ENCODE measurements around the gene KIF1A.
A peak's percentile ranks its signal among the peaks of the same experiment; 100 is the strongest.

KIF1A gene

GRCh38 chr2:240819858-240820606, at the start of gene KIF1A:
Gene KIF1A, minus strand, starts transcription at chr2:240820219. Its CDS starts 22,467 bp downstream, at chr2:240797752.
- TF ChIP-seq, protein P1, sequence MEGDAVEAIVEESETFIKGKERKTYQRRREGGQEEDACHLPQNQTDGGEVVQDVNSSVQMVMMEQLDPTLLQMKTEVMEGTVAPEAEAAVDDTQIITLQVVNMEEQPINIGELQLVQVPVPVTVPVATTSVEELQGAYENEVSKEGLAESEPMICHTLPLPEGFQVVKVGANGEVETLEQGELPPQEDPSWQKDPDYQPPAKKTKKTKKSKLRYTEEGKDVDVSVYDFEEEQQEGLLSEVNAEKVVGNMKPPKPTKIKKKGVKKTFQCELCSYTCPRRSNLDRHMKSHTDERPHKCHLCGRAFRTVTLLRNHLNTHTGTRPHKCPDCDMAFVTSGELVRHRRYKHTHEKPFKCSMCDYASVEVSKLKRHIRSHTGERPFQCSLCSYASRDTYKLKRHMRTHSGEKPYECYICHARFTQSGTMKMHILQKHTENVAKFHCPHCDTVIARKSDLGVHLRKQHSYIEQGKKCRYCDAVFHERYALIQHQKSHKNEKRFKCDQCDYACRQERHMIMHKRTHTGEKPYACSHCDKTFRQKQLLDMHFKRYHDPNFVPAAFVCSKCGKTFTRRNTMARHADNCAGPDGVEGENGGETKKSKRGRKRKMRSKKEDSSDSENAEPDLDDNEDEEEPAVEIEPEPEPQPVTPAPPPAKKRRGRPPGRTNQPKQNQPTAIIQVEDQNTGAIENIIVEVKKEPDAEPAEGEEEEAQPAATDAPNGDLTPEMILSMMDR (IDR thresholded peaks at IDR 0.05; ENCODE audit: low read length, missing control alignments), result no peak
- H3K4me3 ChIP-seq (replicated peaks; ENCODE audit: low read depth, low read length), result no peak within 1 kb of the TSS
- no peak for DNase-seq (ENCODE audit: low read depth)

GRCh38 chr2:240869109-240869955, 49.3 kb upstream of the KIF1A start:
- DNase-seq (ENCODE audit: low read depth), result no peak

GRCh38 chr2:240868286-240869108, 48.5 kb upstream of the KIF1A start, which contains the start of gene AGXT:
Gene AGXT, plus strand, starts transcription at chr2:240868824. Its CDS starts 42 bp downstream, at chr2:240868866.
- DNase-seq (ENCODE audit: low read depth), result peak; percentile 54
- no peak within 1 kb of the TSS for H3K4me3 ChIP-seq (replicated peaks; ENCODE audit: low read depth, low read length)
- TF ChIP-seq, protein P1 (IDR thresholded peaks at IDR 0.05; ENCODE audit: low read length, missing control alignments), result no peak

More at GRCh38 chr2:240869109-240869955, 49.3 kb upstream of the KIF1A start:
- TF ChIP-seq, protein P1 (IDR thresholded peaks at IDR 0.05; ENCODE audit: low read length, missing control alignments), result no peak
- no peak overlapping the region for H3K4me3 ChIP-seq (replicated peaks; ENCODE audit: low read depth, low read length)

DNA sequence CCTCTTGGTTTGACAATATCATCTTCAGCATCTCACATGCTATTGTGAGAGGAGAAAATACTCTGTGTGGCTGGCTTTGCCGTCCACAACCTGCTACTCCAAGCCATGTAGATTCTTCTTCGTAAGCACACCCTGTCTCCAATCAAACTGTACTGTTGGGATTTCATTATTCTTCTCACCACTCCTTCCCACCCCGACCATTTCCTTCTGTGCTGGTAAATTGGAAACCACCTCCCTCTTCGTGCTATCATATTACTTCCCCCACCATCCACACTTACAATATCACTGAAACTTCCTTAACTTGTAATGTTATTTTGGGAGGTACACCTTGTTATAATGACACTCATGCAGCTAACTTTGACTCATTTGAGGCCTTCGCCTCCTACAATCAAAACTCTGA, 45.4 kb upstream of the KIF1A start:
- DNase-seq (ENCODE audit: low read depth), result no peak
- H3K4me3 ChIP-seq (replicated peaks; ENCODE audit: low read depth, low read length), result no peak overlapping the region
- TF ChIP-seq, protein P1 (IDR thresholded peaks at IDR 0.05; ENCODE audit: low read length, missing control alignments), result no peak

GRCh38 chr2:240864475-240864874, 44.5 kb upstream of the KIF1A start:
- no peak for DNase-seq (ENCODE audit: low read depth)
- H3K4me3 ChIP-seq (replicated peaks; ENCODE audit: low read depth, low read length), result no peak overlapping the region
- TF ChIP-seq, protein P1 (IDR thresholded peaks at IDR 0.05; ENCODE audit: low read length, missing control alignments), result no peak

DNA sequence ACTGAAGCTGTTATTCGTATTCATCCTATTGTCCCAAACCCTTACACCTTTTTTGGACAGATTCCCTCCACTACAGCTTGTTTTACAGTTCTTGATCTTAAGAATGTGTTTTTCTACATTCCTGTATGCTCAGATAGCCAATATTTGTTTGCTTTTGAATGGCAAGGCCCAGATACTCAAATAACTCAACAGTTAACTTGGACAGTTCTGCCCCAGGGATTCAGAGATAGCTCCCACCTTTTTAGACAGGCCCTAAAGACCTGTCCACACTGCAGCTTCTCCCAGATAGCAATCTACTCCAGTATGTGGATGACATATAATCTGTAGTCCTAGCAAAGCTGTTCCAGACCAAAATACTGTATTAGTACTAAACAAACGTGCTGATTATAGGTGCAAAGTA, 41.5 kb upstream of the KIF1A start:
- TF ChIP-seq, protein P1 (IDR thresholded peaks at IDR 0.05; ENCODE audit: low read length, missing control alignments), result no peak
- DNase-seq (ENCODE audit: low read depth), result no peak
- no peak overlapping the region for H3K4me3 ChIP-seq (replicated peaks; ENCODE audit: low read depth, low read length)

Measured in fibroblast of pulmonary artery (primary cell).